GM18870 (cell line): ENCODE results near the gene CAMK1.

ENCODE experiments used
- ATAC-seq: cut with Tn5 transposase; IDR thresholded peaks from one replicate; pipeline ENCODE4 v1.9.1; 2021; ENCODE audit warnings: moderate library complexity; ENCODE audit not compliant: unreplicated experiment

CAMK1 gene

DNA sequence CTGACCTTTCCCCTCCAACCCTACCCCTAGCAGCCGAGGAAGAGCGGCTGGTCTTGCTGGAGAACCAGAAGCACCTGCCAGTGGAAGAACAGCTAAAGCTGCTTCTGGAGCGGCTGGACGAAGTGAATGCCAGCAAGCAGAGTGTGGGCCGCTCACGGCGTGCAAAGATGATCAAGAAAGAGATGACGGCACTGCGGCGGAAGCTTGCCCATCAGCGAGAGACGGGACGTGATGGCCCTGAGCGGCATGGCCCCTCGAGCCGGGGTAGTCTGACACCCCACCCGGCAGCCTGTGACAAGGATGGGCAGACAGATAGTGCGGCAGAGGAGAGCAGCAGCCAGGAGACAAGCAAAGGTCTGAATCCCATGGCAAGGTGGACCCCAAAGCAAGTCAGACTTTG is 26.2 kb downstream of the CAMK1 start:
- no peak for ATAC-seq

- no peak for ATAC-seq
These were observed 27.2 kb downstream of the CAMK1 start for GRCh38 chr3:9742560-9742959.

GRCh38 chr3:9739181-9739580 is 30.6 kb downstream of the CAMK1 start:
- no peak for ATAC-seq

- no peak for ATAC-seq
These were observed 32.9 kb downstream of the CAMK1 start for GRCh38 chr3:9736831-9737230.

DNA sequence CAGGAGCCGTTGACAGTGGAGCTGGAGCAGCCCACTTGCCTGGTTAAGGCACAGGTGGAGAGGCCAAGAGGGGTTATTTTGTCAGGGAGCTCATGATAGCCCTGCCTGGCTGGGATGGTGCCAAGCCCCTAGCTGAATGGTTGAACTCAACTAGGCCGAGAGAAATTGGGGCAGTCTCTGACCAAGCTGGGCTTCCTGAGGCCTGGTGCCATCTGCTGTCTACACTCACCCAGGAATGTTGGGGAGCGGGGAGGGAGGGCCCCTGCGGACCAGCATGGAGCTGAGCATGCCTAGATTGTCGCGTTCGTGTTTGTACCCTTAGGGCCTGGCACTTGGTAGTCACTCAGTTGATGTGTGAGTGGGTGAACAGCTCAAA is 37.0 kb downstream of the CAMK1 start:
- no peak for ATAC-seq

DNA sequence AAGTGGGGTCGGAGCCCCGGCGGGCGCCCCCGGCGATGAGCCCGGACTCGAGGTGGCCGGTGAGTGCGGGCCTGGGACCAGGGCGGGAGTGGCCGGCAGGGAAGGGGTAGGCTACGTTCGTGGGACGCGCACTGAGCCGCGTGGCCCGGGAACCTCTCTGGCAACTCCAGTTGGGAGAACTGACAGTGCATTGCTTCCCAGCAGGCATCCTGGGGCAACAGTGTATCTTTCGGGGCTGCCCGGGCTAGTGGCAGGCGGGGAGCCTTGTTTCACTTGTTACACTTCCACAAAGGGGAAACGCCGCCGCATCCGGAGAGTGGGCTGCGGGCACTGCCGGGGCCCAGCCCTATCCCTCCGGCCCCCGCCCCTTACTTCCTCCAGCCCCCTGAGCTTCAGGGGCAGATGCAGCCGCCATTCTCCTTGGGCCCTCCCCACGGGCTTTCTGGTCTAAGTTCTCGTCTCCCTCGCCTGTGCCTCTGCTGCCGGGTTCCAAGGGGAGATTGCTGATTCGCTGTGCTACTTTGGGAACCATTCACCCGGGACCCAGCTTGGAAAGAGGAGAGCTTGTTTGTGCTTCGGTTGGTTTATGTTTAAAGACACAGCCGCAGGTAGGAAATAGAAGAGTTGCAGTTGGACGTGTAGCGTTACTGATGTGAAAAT is 37.5 kb downstream of the CAMK1 start:
- no peak for ATAC-seq

DNA sequence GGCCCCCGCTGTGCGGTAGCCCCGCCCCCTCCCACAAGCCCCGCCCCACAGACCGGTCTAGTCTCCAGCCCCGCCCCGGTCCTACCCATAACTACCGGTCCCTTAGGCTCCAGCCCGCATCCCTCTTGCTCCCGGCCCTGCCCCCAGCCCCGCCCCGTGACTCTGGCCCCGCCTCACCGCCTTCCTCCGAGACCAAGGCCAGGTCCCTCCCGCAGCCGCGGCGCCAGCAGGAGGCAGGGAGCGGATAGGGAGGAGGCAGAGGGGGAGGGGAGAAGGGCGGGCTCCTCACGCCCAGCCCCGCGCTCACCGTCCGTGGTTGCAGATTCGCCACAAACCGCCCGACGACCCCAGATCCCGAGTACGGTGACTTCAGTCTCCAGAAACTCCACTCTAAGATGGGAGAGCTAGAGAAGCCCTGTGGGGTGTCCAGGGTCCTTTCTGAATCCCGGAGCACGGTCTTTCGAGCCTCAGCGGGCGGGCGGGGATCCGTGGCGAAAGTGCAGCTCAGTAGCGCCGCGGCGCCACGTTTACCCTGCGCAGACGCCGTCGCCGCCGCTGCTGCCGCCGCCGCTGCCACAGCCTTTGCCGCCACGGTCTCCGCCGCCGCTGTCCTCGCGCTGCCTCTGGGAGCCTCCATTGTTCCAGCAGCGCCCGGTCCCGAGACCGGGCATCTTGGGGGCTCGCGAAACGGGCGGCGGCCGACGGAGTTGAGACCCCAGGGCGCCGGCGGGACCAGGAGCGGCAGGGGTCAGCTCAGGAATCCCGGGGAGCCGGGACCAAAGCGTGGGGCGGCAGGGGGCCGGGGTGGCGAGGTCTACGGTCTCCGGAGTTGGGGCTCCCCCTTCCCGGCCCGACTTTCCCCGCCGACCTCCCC is 38.3 kb downstream of the CAMK1 start, which contains the start of gene BRPF1:
Gene BRPF1, plus strand, starts transcription at position 530 of the 874 bp plus-strand sequence. CDS start 2,406 bp downstream, outside the sequence.
- peak; percentile 79 for ATAC-seq

GRCh38 chr3:9730657-9731205 is 39.0 kb downstream of the CAMK1 start:
- peak; percentile 57 for ATAC-seq

DNA sequence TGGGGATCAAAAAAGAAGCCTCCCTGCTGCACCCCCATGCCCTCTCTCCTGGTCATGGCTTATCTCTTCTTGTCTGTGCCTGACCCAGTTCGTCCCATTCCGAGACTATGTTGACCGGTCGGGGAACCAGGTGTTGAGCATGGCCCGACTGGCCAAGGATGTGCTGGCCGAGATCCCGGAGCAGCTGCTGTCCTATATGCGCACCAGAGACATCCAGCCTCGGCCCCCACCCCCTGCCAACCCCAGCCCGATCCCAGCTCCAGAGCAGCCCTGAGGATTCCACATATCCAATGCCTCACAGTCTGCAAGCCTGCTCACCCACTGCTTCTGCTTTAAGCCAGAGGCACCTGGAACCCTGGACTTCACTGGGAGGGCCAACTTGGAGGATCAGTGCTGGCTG is 40.3 kb downstream of the CAMK1 start:
- ATAC-seq: no peak

- ATAC-seq: no peak
These were observed 42.0 kb downstream of the CAMK1 start for GRCh38 chr3:9727743-9728142.

DNA sequence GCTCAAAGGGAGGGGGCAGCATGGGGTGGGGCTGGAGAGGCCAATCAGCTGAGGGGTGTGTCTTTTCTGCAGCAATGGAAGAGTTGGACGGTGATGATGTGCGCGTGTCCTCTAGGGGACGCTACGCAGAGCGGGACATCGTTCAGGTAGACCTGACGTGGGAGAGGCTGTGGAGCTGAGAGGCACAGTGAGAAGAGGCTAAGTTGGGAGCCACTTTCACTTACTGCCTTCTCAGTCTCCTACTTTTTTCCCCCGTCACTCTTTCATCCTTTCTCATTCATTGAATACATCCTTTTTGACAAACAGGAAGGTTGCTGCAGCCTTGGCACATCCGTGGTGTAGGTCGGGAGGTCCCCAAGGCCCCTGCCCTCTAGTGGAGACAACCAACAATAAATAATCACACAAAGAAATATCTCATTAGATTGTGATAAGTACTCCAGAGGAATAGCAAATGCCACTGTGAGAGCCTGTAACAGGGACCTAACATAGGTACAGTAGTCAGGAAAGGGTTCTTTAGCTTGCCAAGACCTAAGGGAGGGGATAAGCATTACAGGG is 42.6 kb downstream of the CAMK1 start:
- no peak for ATAC-seq

- no peak for ATAC-seq
These were observed 43.8 kb downstream of the CAMK1 start for GRCh38 chr3:9725775-9726515.

- ATAC-seq: no peak
These were observed 48.1 kb downstream of the CAMK1 start for GRCh38 chr3:9721700-9722060.

- no peak for ATAC-seq
These were observed 48.6 kb downstream of the CAMK1 start for GRCh38 chr3:9721015-9721699.

DNA sequence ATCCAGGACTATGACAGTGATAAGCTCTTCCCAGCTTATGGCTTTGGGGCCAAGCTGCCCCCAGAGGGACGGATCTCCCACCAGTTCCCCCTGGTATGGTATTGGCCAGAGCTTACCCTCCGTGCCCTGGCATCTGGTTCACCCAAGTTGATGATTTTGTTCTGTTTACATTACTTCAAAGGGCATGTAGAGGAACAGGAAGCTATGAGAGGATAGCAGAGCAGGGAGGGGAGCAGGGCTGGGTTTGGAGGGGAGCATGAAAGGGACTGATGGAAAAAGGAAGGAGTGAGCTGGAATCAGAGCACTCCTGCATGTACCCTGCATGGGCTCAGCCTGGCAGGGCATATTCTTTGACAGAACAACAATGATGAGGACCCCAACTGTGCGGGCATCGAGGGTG is 51.6 kb downstream of the CAMK1 start:
- no peak for ATAC-seq

GRCh38 chr3:9717563-9717962 is 52.2 kb downstream of the CAMK1 start:
- ATAC-seq: no peak

DNA sequence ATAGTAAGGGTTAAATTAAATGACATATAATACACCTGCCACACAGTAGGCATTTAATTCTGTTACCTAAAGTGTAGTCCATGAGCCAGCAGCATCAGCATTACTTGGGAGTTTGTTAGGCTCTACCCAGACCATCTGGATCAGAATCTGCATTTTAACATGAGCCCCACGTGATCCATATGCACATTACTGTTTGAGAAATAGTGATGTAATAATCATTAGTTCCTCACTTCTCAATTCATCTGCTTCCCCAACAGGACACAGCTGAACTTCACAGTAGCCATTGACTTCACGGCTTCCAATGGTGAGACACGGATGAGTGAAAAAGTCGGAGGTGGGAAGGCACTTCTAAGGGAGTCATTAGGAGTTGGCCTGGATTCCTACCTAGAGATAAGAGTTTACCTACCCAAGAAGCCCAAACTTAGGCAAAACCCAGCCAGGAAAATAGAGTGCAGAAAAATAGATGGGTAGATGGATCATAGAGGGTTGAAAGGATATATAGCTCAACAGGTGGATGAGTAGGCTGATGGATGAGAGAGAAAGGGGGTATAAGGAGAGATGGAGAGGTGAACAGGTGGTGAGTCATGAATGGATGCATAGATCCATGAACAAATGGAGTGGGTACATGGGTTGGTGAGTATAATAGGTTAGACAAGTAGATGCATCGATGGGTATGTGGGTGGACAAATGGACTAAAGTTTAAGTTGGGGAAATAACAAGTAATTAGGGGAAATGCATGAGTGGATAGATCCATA is 52.8 kb downstream of the CAMK1 start:
- no peak for ATAC-seq

DNA sequence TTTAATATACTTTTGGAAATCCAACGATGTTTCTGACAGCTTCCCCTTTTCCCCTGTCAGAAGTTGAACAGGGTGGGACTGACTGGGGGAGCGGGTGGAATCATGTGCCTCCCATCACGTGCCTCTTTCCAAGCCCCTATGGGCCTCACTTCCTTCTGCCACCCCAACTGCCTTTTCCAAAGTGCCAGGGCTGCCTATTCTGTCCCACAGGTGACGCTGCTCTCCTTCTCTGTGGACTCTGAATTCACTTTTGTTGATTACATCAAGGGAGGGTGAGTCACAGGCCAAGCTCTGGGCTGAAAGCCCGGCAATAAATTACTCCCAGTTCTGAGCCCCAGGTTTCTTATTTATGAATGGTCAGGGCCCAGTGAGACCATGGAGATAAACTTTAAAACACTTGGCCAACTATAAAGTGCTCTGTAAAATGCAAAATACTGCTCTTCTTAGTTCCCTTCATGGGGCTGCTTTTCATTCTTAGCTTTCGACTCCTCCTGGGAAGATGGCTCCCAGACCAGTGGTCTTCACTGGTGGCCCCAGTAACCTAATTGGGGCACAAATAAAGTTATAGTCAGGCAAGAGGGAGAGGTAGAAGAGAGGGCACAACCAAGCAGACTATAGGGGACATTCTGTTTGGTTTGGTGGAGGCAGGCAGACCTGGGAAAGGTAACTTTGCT is 53.8 kb downstream of the CAMK1 start:
- ATAC-seq: no peak

- ATAC-seq: no peak
These were observed 54.6 kb downstream of the CAMK1 start for GRCh38 chr3:9715136-9715535.
